ENCODE data around the gene GHR.

DNA sequence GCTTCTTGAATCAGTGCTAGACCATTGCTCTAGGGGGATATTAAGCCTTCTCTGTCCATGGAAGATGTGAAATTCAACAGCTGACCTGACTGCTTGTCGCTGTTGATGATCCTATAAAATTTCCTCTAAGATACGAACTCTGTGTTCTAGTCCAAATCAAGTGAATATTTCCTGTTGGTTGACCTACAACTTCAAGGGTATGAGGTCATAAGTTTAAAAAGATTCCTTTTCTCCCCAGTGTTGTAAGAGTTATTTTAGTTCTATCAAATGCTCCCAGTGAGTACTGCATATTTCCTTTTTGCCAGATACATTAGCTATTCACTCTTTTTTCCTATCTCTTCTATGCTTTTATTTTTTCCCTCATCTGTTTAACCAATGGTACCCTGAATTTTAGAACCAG is 230.5 kb downstream of the GHR start:
- TF ChIP-seq POLR2A (IDR thresholded peaks at IDR 0.05) (no peak), CTCF (IDR thresholded peaks at IDR 0.05) (no peak), POLR2AphosphoS5 (IDR thresholded peaks at IDR 0.05) (no peak), EP300 (IDR thresholded peaks at IDR 0.05) (no peak)

Data from stomach (tissue), 4 donors.